ENCODE measurements around the gene SPON1.
"Not testable (repeated sequence)": the region's sequence is repeated elsewhere in the genome, so short reads cannot be mapped to it uniquely, and the experiment has no call there.

Gene SPON1

GRCh38 chr11:13962562-13963168, at the start of gene SPON1:
Gene SPON1 (plus strand): TSS chr11:13962723. CDS start chr11:13962905, 182 bp downstream.
- no peak for DNase-seq (ENCODE audit: low read depth)

- no peak for DNase-seq (ENCODE audit: low read depth)
These were observed 45.3 kb upstream of the SPON1 start for GRCh38 chr11:13917264-13917663.

- DNase-seq (ENCODE audit: low read depth) = no peak
These were observed 44.6 kb upstream of the SPON1 start for GRCh38 chr11:13917904-13918303.

GRCh38 chr11:13920756-13921155, 41.8 kb upstream of the SPON1 start:
- DNase-seq (ENCODE audit: low read depth) = no peak

GRCh38 chr11:13921545-13921944, 41.0 kb upstream of the SPON1 start:
- no peak for DNase-seq (ENCODE audit: low read depth)

- DNase-seq (ENCODE audit: low read depth) = no peak
These were observed 39.3 kb upstream of the SPON1 start for GRCh38 chr11:13923182-13923581.

GRCh38 chr11:13923716-13924650, 38.5 kb upstream of the SPON1 start:
- DNase-seq (ENCODE audit: low read depth) = no peak

GRCh38 chr11:13924801-13925327, 37.7 kb upstream of the SPON1 start:
- DNase-seq (ENCODE audit: low read depth) = no peak

GRCh38 chr11:13926366-13926765, 36.2 kb upstream of the SPON1 start:
- DNase-seq (ENCODE audit: low read depth) = not testable (repeated sequence)

- no peak for DNase-seq (ENCODE audit: low read depth)
These were observed 35.5 kb upstream of the SPON1 start for GRCh38 chr11:13926981-13927380.

- DNase-seq (ENCODE audit: low read depth) = no peak
These were observed 35.0 kb upstream of the SPON1 start for GRCh38 chr11:13927481-13927880.

- no peak for DNase-seq (ENCODE audit: low read depth)
These were observed 33.8 kb upstream of the SPON1 start for GRCh38 chr11:13928566-13929251.

- no peak for DNase-seq (ENCODE audit: low read depth)
These were observed 33.1 kb upstream of the SPON1 start for GRCh38 chr11:13929395-13929891.

- DNase-seq (ENCODE audit: low read depth) = no peak
These were observed 31.2 kb upstream of the SPON1 start for GRCh38 chr11:13931356-13931755.

GRCh38 chr11:13937154-13937553, 25.4 kb upstream of the SPON1 start:
- DNase-seq (ENCODE audit: low read depth) = not testable (repeated sequence)

GRCh38 chr11:13938829-13939228, 23.7 kb upstream of the SPON1 start:
- DNase-seq (ENCODE audit: low read depth) = not testable (repeated sequence)

- DNase-seq (ENCODE audit: low read depth) = no peak
These were observed 22.3 kb upstream of the SPON1 start for GRCh38 chr11:13939961-13940906.

- DNase-seq (ENCODE audit: low read depth) = no peak
These were observed 21.6 kb upstream of the SPON1 start for GRCh38 chr11:13940907-13941256.

GRCh38 chr11:13941775-13942174, 20.7 kb upstream of the SPON1 start:
- no peak for DNase-seq (ENCODE audit: low read depth)

GRCh38 chr11:13942378-13942777, 20.1 kb upstream of the SPON1 start:
- DNase-seq (ENCODE audit: low read depth) = no peak

GRCh38 chr11:13942971-13943381, 19.5 kb upstream of the SPON1 start:
- no peak for DNase-seq (ENCODE audit: low read depth)
